Measurements from ENCODE around the gene UHMK1. TPM values are rescaled to one million over a fixed set of nuclear protein-coding genes. Genes with fewer than 3 reads are reported as not detected.

UHMK1 gene
- total RNA-seq, 2 donors from 2014 or later, result 19.2 to 26.0 TPM

- no peak overlapping the region for H3K4me3 ChIP-seq (ENCODE audit: low read length)
- no peak overlapping the region for H3K4me3 Mint-ChIP-seq
- no peak for DNase-seq
- no peaks in the 10 kb centered on the region for H3K27me3 ChIP-seq (ENCODE audit: control insufficient read depth, insufficient read depth, low read length, poor library complexity, severe bottlenecking)
- H3K36me3 ChIP-seq (ENCODE audit: control insufficient read depth, insufficient read depth, low read length), result no peaks in the 10 kb centered on the region
- no peaks in the 10 kb centered on the region for H3K27me3 Mint-ChIP-seq (ENCODE audit: insufficient read depth)
- H3K9ac ChIP-seq (ENCODE audit: extremely low read depth, low read length, poor library complexity, severe bottlenecking), result no peak overlapping the region
- H3K27ac Mint-ChIP-seq, result no peak overlapping the region
- TF ChIP-seq CTCF (conservative IDR thresholded peaks at IDR 0.05), result no peak
- H3K9me3 Mint-ChIP-seq, result no peaks in the 10 kb centered on the region
- no peaks in the 10 kb centered on the region for H3K36me3 Mint-ChIP-seq (ENCODE audit: low read depth)
- H3K9me3 ChIP-seq (ENCODE audit: control insufficient read depth, low read length), result no peaks in the 10 kb centered on the region
- no peaks in the 10 kb centered on the region for H3K4me1 ChIP-seq (ENCODE audit: control insufficient read depth, insufficient read depth, low read length)
- no peaks in the 10 kb centered on the region for H3K4me1 Mint-ChIP-seq
- no peak overlapping the region for H3K27ac ChIP-seq (ENCODE audit: low read depth, low read length)
- 94% methylated on average over 8 of the region's 8 CpGs for WGBS, 2 experiments (ENCODE audit: insufficient coverage in 1 of 2, insufficient read length in 1 of 2)
These were observed 55.1 kb downstream of the UHMK1 start for GRCh38 chr1:162552684-162553252.

GRCh38 chr1:162554258-162554657 lies 56.6 kb downstream of the UHMK1 start:
- Histone ChIP-seq H3K4me3 (ENCODE audit: low read length) (no peak overlapping the region), H3K27me3 (ENCODE audit: control insufficient read depth, insufficient read depth, low read length, poor library complexity, severe bottlenecking) (no peaks in the 10 kb centered on the region), H3K27ac (ENCODE audit: low read depth, low read length) (no peak overlapping the region), H3K9ac (ENCODE audit: extremely low read depth, low read length, poor library complexity, severe bottlenecking) (no peak overlapping the region), H3K36me3 (ENCODE audit: control insufficient read depth, insufficient read depth, low read length) (no peaks in the 10 kb centered on the region), H3K9me3 (ENCODE audit: control insufficient read depth, low read length) (no peaks in the 10 kb centered on the region), H3K4me1 (ENCODE audit: control insufficient read depth, insufficient read depth, low read length) (no peaks in the 10 kb centered on the region)
- H3K4me3 Mint-ChIP-seq, result no peak overlapping the region
- H3K27me3 Mint-ChIP-seq (ENCODE audit: insufficient read depth), result no peaks in the 10 kb centered on the region
- no peaks in the 10 kb centered on the region for H3K9me3 Mint-ChIP-seq
- no peak overlapping the region for H3K27ac Mint-ChIP-seq
- WGBS, 2 experiments (ENCODE audit: insufficient coverage in 1 of 2, insufficient read length in 1 of 2), result 83 to 97% methylated on average over 1 of the region's 1 CpG
- no peak for TF ChIP-seq CTCF (conservative IDR thresholded peaks at IDR 0.05)
- H3K36me3 Mint-ChIP-seq (ENCODE audit: low read depth), result no peaks in the 10 kb centered on the region
- no peak for DNase-seq
- no peaks in the 10 kb centered on the region for H3K4me1 Mint-ChIP-seq

- no peak overlapping the region for H3K9ac ChIP-seq (ENCODE audit: extremely low read depth, low read length, poor library complexity, severe bottlenecking)
- H3K27ac ChIP-seq (ENCODE audit: low read depth, low read length), result no peak overlapping the region
- Mint-ChIP-seq H3K4me1 (peaks cover 10% of the 10 kb centered on the region), H3K27me3 (ENCODE audit: insufficient read depth) (no peaks in the 10 kb centered on the region), H3K27ac (no peak overlapping the region), H3K36me3 (ENCODE audit: low read depth) (no peaks in the 10 kb centered on the region), H3K9me3 (no peaks in the 10 kb centered on the region), H3K4me3 (no peak overlapping the region)
- H3K4me1 ChIP-seq (ENCODE audit: control insufficient read depth, insufficient read depth, low read length), result no peaks in the 10 kb centered on the region
- no peak for TF ChIP-seq CTCF (conservative IDR thresholded peaks at IDR 0.05)
- no peaks in the 10 kb centered on the region for H3K27me3 ChIP-seq (ENCODE audit: control insufficient read depth, insufficient read depth, low read length, poor library complexity, severe bottlenecking)
- 84 to 89% methylated on average over 2 to 3 of the region's 3 CpGs for WGBS, 2 experiments (ENCODE audit: insufficient coverage in 1 of 2, insufficient read length in 1 of 2)
- DNase-seq, result no peak
- no peaks in the 10 kb centered on the region for H3K36me3 ChIP-seq (ENCODE audit: control insufficient read depth, insufficient read depth, low read length)
- H3K9me3 ChIP-seq (ENCODE audit: control insufficient read depth, low read length), result no peaks in the 10 kb centered on the region
- no peak overlapping the region for H3K4me3 ChIP-seq (ENCODE audit: low read length)
These were observed 59.9 kb downstream of the UHMK1 start for GRCh38 chr1:162557536-162557935.
